NCI-H526 treated with DMSO at 0.1 percent for 48 hours (cell line): Measurements from ENCODE around the gene MTX1.
"Not testable (repeated sequence)": the region's sequence is repeated elsewhere in the genome, so short reads cannot be mapped to it uniquely, and the experiment has no call there.

Source experiments
- DNase-seq: peaks from one replicate; lab custom pipeline; 2025; lab: John Stamatoyannopoulos, UW

The MTX1 gene

DNA sequence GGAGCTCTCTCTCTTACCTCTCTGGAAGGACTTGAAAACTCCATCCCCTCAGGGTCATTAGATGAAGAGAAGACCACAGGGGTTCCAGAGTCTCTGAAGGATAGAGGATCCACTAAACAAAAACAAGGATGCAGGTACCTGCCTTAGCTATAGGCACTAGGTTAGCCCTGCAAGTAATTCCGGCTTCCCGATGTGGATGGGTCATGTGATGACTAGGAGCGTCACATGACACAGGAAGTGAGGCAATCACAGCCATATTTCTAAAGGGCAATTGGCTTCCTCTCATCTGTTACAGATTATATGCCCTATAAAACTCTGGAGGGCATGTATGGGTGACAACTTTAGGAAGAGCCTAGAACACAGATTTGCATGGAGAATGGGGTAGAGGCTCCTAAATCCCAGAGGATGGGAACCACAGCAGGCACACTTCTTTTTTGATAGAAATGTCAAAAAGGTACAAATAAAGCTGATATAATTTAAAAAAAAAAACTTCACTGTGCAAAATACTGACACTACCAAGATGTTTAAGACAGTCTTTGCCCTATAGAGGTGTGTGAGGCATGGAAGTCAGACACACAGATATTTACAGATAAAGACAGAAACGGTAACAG, 32.7 kb downstream of the MTX1 start:
- peak; percentile 79 for DNase-seq

DNA sequence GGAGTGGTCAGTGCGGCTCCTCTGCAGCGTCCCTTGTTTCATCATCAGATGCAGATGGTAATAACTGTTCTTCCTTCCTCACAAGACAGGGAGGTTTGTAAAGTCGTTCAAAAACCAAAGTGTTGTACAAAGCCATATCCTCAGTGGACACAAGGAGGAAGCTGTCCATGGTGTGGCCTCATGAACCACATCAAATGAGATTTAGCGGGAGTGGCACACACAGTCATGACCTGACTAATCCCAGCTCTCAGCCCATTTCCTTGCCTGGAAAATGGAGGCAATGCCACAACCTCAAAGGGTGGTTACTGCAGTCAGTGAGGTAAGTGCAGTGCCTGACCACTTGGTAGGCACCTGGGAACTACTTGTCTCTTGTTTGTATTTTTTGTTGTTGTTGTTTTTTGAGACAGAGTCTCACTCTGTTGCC, 33.4 kb downstream of the MTX1 start:
- no peak for DNase-seq

DNA sequence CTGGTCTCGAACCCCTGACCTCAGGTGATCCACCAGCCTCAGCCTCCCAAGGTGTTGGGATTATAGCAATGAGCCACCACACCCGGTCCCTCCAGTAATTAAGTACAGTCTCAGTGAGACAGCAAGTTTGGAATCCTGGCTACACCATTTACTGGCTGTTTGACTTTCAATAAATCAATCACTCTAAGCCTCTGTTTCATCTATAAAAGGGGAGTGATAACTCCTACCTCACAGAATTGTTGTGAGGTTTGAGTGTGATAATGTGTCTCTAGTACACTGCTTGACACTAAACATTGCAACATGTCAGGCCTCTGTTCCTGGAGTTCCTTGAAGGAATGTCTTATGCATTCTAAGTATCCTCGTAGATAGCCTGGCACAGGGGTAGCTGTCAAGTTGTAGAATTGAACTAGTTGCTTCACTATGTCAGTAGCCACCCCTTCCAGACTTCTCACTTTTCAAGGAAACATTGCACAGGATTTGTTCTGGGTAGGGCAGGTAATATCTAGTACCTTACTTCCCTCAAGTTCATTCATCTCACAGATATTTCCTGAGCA, 34.4 kb downstream of the MTX1 start:
- no peak for DNase-seq

DNA sequence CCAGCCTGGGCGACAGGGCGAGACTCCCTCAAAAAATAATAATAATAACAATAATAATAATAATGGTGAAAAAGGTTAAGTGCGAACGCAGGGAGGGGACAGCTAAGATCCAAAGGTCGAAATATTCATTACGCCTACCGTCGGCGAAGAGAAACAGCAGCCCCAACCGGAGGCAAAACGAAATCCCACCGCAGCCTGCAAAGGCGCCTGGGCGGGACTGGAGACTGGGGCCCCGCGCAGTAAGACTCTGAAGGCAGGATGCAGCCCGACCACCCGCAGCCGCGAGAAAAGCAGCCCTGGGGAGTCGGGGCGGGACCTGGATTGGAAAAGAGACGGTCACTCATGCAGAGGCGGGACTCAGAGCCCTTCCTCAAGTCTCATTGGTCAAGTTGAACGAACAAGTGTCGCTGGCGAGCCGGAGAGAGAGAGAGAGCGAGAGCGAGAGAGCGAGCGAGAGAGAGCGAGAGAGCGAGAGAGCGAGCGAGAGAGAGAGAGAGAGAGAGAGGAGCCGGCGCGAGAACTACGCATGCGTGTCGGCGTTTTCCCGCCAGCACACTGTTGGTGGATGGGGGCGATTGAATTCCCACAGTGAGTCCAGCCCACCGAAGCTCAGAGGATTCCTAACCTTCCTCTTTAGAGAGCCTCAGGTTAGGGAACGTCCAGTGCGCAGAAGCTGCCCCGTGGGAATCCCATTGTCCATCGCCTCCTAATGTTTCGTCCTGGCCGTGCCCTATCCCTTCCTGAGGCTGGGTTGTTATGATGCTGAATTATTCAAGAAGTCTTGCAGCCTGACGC, 36.1 kb downstream of the MTX1 start:
- DNase-seq: peak; percentile 99

DNA sequence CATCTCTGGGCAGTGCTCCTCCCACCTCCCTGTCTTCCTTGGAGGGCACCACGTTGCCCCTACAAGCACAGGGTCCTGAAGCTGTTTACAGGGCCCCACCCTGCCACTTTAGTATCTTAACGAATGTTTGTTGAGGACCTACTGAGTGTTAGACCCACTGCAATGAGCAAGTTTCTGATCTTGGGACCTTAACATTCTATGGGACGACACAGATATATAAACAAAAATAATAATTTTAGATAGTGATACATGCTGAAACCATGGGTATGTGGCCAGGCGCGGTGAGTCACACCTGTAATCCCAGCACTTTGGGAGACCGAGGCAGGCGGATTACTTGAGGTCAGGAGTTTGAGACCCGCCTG, 36.6 kb downstream of the MTX1 start:
- DNase-seq: no peak

DNA sequence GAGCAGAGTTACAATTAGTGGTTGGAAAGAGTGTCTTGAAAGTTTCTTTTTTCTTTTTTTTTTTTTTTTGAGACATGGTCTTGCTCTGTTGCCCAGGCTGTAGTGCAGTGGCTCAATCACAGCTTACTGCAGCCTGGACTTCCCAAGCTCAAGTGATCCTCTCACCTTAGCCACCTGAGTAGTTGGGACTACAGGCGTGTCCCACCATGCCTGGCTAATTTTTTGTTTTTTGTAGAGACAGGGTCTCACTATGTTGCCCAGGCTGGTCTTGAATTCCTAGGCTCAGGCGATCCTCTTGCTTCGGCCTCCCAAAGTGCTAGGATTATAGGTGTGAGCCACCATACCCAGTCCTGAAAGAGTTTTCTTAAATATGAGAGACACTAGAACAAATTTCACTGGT, 38.3 kb downstream of the MTX1 start:
- not testable (repeated sequence) for DNase-seq

DNA sequence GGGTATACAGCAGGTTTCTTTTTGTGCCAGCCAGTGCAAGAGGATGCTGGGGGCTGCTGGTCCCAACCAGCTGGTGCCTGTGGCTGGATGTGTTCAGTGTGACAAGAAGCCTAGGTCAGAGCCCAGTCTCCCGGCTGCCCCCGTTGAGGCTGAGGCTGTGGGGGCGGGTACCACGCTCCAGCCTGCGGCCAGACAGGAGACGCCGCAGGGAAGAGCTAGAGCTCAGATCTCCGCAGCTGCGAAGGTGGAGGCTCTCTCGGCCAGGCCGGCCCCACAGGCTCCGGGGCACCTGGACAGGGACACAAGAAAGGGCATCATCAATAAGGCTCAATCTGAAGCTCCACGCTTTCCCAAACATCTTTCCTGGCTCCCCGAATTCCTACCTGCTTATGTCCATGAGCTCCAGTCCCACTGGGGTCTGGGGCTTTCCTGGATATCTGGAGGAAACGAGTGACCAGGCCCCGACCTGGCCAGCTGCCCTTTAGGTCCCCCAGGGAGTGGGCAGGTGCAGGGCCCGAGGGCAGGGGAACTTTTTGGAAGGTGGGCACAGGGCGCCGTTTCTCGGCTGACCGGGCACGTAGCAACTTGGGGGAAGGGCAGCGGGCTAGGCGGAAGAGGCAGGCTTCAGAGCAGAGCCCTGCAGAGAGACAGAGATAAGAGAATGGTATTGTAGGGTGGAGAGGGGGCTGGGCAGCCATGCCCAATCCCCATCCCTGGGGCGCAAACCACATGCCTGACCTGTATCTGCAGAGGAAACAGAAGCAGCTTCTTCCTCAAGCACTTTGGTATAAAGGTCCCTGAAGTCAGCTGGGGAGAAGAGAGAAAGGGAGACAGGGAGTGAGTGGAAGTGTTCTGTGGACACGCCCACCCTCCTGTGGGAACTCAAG, 39.4 kb downstream of the MTX1 start:
- DNase-seq: no peak

DNA sequence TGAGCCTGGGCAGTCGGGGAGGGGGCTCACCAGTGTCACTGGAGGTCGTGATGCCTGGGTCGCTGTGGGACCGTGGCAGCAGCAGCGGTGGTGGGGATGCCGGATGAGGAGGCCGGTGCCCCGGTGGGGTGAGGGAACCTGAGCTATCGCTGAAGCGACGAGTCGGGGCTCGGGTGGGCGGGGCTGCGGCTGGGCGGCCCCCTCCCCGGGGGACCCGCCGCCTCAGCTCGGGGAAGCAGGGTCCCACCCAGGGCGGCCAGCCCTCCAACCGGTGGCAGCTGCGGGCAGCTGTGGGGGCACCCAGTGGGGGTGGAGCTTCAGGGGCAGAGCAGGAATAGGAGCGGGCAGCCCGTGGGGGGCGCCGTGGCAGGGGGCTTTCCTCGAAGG, 41.7 kb downstream of the MTX1 start:
- no peak for DNase-seq

DNA sequence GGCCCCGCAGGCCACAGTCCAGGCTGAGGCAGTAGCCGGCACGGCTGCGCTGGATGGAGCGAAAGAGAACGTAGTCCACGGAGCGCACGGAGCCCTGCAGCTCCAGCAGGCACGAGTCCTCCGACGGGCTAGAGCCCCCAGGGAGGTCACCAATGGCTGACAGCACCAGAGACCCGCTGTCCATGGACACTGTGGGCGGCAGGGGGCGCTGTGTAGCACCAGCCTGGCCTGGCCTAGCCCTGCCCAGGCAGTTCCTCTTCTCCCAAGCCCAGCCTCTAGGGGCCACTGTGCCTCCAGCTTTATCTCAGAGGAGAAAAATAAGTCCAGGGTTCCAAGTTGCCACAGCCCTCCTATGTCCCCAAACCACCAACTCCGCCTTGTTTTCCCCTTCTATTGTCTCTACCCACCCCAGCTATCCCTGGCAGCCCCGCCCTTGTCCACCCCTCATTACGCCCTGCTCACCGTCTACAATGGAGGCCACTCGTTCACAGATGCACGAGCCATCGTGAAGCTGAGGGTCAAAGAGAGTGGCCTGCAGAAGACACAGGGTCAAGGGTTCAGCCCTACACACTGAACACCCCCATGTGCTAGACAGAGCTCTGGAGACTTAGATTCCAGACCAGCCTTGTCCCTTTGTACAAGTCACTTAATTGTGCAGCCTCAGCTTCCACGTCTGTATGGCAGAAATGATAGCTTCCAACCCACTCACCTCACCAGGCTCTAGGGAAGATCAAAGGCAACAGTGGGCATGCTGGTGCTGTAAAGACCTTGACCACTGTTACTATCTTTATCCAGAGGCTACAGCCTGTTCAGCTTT, 42.3 kb downstream of the MTX1 start:
- peak; percentile 98 for DNase-seq

DNA sequence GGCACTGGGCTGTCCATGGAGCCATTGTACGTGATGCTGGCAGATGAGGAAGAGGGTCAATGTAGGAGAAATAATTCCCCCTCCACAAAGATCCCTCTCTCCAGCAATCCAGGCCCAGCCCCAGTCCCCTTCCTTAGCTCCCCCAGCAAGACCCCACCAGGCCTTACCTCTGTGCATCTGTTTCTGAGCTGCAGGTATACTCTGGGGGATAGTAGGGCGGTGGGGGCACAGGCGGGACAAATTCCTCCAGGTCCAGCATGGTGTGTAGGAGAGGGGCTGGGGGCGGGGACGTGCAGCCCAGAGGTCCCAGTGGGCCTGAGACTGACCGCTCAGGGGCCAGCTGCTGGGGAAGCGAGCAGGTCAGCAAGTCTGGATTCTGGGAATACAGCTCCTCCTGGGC, 43.1 kb downstream of the MTX1 start:
- no peak for DNase-seq

DNA sequence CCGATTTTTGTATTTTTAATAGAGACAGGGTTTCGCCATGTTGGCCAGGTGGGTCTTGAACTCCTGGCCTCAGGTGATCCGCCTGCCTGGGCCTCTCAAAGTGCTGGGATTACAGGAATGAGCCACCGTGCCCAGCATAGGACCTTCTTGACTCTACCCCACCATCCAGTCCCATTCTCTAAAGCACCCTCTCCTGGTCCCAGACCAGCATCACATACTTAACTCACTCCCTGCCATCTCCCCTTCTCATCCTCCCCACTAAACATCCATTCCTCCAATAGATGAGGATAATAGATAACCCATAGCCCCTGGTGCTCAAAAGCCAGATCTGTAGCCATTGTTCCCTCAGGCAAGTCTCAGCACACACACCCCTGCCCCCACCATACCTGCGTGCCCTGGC, 44.7 kb downstream of the MTX1 start:
- no peak for DNase-seq

DNA sequence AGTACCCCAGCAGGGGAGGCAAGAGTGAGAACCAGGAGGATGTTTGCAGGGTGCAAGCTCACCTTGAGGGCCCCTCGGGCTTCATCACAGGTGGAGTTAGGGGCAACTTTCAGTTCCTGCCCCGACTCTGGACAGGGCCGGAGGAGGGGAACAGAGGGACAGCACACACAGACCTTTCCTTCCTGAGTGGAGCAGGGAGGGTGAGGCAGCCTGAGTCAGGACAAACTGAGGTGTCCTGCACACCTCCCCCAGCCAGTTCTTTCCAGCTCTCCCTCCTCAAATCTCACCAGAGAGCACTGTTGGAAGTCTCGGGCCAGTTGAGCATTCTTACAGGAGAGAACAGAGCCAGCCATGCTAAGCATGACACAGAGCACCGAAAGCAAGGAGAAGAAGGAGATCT, 45.3 kb downstream of the MTX1 start:
- no peak for DNase-seq

DNA sequence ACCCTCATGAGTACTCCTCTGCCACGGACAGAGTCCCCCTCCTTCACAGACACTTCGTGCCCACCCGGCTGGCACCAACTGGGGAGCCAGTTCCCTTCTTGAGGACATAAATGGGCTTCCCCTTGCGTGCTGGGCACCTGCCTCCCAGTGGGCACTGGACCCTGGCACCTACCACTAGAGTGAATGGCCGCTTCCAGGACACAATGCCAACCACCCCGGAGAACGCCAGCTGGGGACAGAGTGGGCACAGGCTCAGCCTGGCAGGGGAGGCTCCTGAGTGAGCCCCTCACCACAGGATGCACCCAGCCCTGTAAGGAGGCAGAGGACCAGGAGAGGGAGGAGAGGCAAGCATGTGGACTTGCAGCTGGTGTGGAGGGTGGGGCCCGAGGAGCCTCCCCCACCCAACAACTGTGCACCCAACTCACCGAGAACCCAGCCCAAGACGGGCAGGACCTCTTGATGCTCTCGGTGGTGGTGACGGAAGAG, 45.8 kb downstream of the MTX1 start:
- DNase-seq: no peak

DNA sequence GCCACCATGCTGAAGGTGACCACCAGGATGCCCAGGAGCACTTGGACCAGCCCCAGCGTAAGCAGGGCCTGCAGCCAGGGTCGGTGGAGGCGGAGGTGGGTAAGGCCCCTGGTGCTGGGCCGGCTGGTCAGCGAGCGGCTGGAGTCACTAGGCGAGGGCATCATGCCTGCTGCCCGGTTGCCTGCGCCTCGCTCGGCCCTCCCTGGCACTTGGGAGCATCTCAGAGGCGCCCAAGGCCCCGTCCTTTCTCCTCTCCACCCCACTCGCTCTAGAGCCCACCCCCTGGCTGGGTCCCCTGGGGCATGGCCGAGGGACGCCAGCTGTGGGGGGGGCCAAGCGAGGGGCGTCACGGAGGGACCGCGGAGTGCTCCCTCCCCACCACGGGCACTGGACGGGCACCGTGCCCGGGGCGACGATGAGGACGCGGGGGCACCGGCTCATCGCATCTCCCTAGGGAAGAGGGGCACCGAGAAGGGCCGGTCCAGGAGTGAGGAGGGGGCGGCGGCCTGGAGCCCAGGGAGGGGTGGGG, 46.3 kb downstream of the MTX1 start:
- no peak for DNase-seq

DNA sequence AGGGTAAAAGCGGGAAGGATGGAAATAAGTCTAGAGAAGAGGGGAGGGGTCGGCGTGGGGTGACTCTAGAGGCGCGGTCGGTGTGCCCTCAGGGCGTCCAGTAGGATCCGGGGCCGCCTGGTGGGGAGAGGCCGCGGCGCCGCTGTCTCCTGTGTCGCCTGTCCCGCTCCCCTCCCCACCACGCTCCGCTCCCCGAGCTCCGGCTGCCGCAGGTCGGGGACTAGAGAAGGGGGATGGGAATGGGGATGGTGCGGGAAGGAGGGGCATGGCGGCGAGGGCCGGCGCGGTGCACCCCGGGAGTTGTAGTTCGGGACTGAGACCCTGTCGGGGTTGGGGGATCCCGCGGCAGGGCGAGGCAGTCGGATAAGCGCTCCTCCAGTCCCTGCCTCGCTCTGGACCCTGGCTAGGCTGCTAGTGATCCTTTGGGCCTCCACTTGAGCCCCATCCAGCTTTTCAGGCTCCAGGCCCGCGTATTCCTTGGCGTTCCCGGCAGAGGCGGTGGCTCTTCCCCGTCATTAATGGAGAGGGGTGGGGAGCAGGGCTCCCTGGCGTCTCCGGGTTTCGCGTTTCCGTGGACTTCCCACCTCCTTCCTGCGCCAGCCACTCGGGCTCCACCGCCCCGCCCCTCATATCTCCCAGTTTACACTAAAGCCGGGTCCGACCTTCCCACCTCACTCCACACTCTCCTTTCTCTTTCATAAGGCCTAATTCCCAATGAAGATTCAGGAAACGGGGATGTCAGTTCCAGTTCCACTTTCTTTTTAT, 46.9 kb downstream of the MTX1 start, which contains the start of gene ENTREP3:
TSS of gene ENTREP3 (minus strand) at position 241 of the 765 bp plus-strand sequence. CDS start 606 bp downstream, outside the sequence.
- DNase-seq: peak; percentile 97

DNA sequence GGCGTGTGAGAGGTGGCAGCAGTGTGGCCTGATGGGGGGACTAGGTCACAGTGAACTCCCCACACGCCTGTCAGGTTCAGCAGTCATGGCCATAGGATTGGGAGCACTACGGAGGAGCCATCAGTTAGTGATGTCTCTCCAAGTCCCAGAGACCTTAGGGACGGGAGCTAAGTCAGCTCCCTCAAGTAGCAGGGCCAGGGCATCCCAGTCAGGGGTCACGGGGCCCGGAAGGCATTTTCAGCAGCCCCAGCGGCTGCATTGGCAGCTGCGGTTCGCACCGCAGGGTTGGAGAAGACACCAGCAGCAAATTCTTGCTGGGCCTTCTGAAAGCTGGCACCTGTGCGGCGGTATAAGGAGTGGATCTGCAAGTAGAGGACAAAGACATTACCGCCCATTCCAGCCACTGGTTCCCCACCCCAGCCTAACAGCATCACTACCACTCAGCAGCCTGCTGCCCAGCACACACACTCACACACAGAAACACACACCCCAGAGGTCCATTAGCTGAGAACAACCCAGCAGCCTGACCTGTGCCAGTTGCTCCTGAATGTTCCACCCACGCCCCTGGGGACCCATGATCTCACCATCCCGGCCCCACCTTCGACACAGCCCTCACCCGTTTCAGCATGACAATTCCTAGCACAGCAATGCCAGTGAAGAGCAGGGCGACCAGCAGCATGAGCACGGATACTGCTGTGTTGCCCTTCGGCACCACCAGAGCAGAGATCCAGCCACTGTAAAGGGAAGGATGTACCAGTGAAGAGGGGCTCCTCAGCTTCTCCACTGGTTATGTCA, 47.8 kb downstream of the MTX1 start:
- DNase-seq: no peak

DNA sequence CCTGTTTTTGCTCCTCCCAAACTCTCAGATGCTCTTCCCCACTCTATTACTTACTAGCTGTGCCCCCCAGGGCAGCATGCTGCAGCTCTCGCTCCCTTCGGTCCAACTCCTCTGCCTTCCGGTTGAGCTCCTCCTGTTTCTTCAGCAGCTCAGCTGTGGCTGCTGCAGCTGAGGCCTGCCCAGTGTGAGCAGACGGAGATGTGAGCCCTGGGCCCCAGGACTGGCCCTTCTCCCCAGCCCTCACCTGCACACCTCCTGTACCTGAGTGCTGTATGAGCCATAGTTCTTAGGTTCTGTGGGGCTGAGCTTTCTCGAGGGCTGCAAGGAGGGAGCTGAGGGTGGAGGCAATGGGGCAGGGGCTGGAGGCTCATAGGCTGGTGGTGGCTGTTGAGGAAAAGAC, 51.8 kb downstream of the MTX1 start:
- no peak for DNase-seq

DNA sequence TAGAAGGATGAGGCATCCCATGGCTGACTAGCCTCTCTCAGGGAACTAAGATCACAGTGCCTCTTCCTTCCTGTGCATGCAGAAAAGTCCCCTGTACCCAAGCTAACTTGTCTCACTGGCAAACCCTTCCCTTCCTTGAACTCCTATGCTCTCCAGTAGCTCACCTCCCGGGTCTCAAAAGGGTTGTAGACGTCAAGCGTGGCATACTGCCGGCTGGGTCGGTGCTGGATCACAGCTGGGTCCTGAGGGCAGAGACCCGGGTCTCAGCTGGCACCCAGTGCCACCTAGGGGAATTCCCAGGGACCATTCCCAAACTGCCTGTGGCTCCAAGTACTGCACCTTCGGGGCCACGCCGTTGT, 53.0 kb downstream of the MTX1 start:
- DNase-seq: no peak

DNA sequence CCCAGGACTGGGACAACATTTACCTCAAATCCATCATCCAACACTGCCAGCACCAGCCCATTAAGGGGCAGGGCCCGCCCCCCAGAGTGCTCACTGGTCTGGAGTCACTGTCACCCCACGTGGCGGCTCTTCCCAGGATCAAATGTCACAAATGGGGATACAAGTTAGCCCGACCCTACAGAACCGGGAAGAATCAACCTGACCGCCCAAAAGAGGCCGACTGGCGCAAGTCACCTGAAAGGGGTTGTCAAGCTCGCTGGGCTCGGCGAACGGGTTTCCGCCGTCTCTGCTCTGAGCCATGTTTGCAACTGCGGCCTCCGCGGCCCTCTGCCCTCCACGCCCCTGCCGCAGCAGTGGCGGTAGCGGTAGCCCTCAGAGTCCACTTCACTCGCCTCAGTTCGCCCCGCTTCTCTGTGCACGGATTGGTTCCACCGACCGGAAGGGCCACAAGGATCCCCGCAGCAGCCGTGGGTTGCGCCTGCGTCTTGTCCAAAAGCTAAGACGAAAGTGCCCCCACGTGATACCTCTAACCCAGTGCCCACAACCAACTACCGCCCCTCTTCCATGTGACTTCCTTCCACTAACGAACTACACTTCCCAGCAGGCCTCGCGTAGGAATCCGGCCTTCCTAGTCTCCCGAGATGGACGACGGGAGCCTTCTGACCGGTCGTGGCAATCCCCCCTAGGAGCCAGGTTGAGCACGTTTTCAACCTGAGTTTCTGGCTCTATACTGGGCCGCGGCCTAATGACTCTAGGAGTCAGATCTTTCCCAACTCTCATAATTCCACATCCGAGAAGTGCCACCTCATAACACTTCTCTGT, 53.6 kb downstream of the MTX1 start, which contains the start of gene SCAMP3:
TSS of gene SCAMP3 (minus strand) at position 509 of the 822 bp plus-strand sequence. CDS start at position 300, 209 bp downstream.
- DNase-seq: peak; percentile 100
